ENCODE results near the gene GMPR. TPM values are rescaled to one million over a fixed set of nuclear protein-coding genes. Genes with fewer than 3 reads are reported as not detected.

GMPR gene
- total RNA-seq, 1 experiment from 2014 or later = 24.0 TPM

GRCh38 chr6:16313732-16314131 is 75.3 kb downstream of the GMPR start:
- no peaks in the 10 kb centered on the region for H3K9me2 ChIP-seq (ENCODE audit: insufficient read depth)
- peaks cover 10 to 21% of the 10 kb centered on the region in 2 experiments for H3K4me1 ChIP-seq (ENCODE audit: control insufficient read depth in 1 of 2, insufficient read depth in 2 of 2, low read length in 2 of 2)
- BruUV-seq (replicated peaks) = no TSS peak
- H3K4me3 ChIP-seq (replicated peaks in 1 of 2; ENCODE audit: low read depth in 1 of 2, low read length in 2 of 2) = no peak overlapping the region
- CTCF ChIA-PET = no interaction called here
- intact Hi-C loops (cut with micrococcal nuclease) = no loop called here
- H3K36me3 ChIP-seq (ENCODE audit: control insufficient read depth in 1 of 2, insufficient read depth in 2 of 2, low read length in 2 of 2) = no peaks in the 10 kb centered on the region
- no peaks in the 10 kb centered on the region for H4K20me1 ChIP-seq (ENCODE audit: insufficient read depth)
- H3K27me3 ChIP-seq (ENCODE audit: insufficient read depth, low read length) = no peaks in the 10 kb centered on the region
- H2AFZ ChIP-seq (ENCODE audit: low read depth, low read length, poor library complexity, severe bottlenecking) = no peak overlapping the region
- no peaks in the 10 kb centered on the region for H3K79me2 ChIP-seq (ENCODE audit: insufficient read depth, low read length)
- ATAC-seq = no peak
- H3K9me3 ChIP-seq (ENCODE audit: control insufficient read depth in 1 of 2, insufficient read depth in 1 of 2, low read depth in 1 of 2, low read length in 2 of 2) = no peaks in the 10 kb centered on the region
- POLR2A ChIA-PET = interaction anchor here (1.0 kb wide), 1 partner anchor 29 kb away, joined by 3 read pairs; no protein-coding TSS in a partner anchor
- TF ChIP-seq SP1 (IDR thresholded peaks at IDR 0.05; ENCODE audit: low read depth) (no peak), ATF3 (IDR thresholded peaks at IDR 0.05) (no peak), REST (IDR thresholded peaks at IDR 0.05; ENCODE audit: low read depth) (no peak), RAD21 (IDR thresholded peaks at IDR 0.05; ENCODE audit: low read depth) (no peak), SRF (IDR thresholded peaks at IDR 0.05; ENCODE audit: low read depth) (no peak), SIN3A (IDR thresholded peaks at IDR 0.05; ENCODE audit: low read depth) (no peak), TCF7L2 (IDR thresholded peaks at IDR 0.05; ENCODE audit: borderline replicate concordance, extremely low read depth, insufficient read depth, insufficient read length) (no peak), FOSL1 (IDR thresholded peaks at IDR 0.05; ENCODE audit: low read depth) (no peak), ZFX (IDR thresholded peaks at IDR 0.05) (no peak), POLR2A (IDR thresholded peaks at IDR 0.05; ENCODE audit: borderline replicate concordance, extremely low read depth, insufficient read depth, insufficient read length) (no peak), CTCF (IDR thresholded peaks at IDR 0.05 in 2 of 3, conservative IDR thresholded peaks at IDR 0.05 in 1 of 3; ENCODE audit: borderline replicate concordance in 1 of 3, insufficient read depth in 1 of 3, low read depth in 2 of 3, low read length in 2 of 3) (no peak), JUND (IDR thresholded peaks at IDR 0.05) (no peak), ZBTB33 (IDR thresholded peaks at IDR 0.05; ENCODE audit: extremely low read depth, insufficient replicate concordance, low read length) (no peak), EGR1 (IDR thresholded peaks at IDR 0.05; ENCODE audit: low read depth) (no peak), EZH2phosphoT487 (IDR thresholded peaks at IDR 0.05; ENCODE audit: borderline replicate concordance) (no peak), ZNF274 (IDR thresholded peaks at IDR 0.05; ENCODE audit: low read depth, low read length) (no peak), ELF1 (IDR thresholded peaks at IDR 0.05; ENCODE audit: borderline replicate concordance, low read depth) (no peak), POLR2AphosphoS5 (IDR thresholded peaks at IDR 0.05; ENCODE audit: low read depth, low read length) (no peak), MAX (IDR thresholded peaks at IDR 0.05) (no peak)
- H3K4me2 ChIP-seq (ENCODE audit: low read length) = no peak overlapping the region
- H3K9ac ChIP-seq (ENCODE audit: low read length) = no peak overlapping the region
- RAD21 ChIA-PET (ENCODE audit: low non-redundant PET in 1 of 2, low total read pairs in 2 of 2, uncharacterized antibody in 2 of 2, unreplicated experiment in 2 of 2) = no interaction called here
- H3K27ac ChIP-seq (ENCODE audit: low read depth, low read length) = no peak overlapping the region
- no peak for DNase-seq (ENCODE audit: low read depth, low spot score)
